Measurements from ENCODE around the gene RPS25. TPM values are rescaled to one million over a fixed set of nuclear protein-coding genes. Genes with fewer than 3 reads are reported as not detected.

RPS25 gene
- total and polyA plus RNA-seq, 7 donors = 1,350 to 3,409 (median 2,533) TPM

GRCh38 chr11:119048644-119049043 is 30.5 kb upstream of the RPS25 start:
- peaks cover 33 to 91% (median 64%) of the 10 kb centered on the region in 4 donors for H3K36me3 ChIP-seq
- WGBS, 2 donors = 95% methylated on average over 9 of the region's 9 CpGs

GRCh38 chr11:119047205-119047604 is 29.1 kb upstream of the RPS25 start:
- H3K36me3 ChIP-seq = peaks cover 26 to 77% (median 55%) of the 10 kb centered on the region in 4 donors
- H3K4me3 ChIP-seq = no peak overlapping the region
- TF ChIP-seq EP300 (IDR thresholded peaks at IDR 0.05) (no peak), POLR2A (IDR thresholded peaks at IDR 0.05) (no peak), POLR2AphosphoS5 (IDR thresholded peaks at IDR 0.05) (no peak), CTCF (IDR thresholded peaks at IDR 0.05) (no peak)
- no peak overlapping the region for H3K27ac ChIP-seq
- intact Hi-C loops (cut with DNase I) = no loop called here
- H3K4me1 ChIP-seq = no peaks in the 10 kb centered on the region
- no peaks in the 10 kb centered on the region for H3K9me3 ChIP-seq
- WGBS, 2 donors = 86% methylated on average over 6 of the region's 6 CpGs
- no peak for DNase-seq
- H3K27me3 ChIP-seq = no peaks in the 10 kb centered on the region

More at GRCh38 chr11:119048644-119049043, 30.5 kb upstream of the RPS25 start:
- Histone ChIP-seq H3K4me1 (no peaks in the 10 kb centered on the region), H3K27ac (no peak overlapping the region), H3K4me3 (no peak overlapping the region), H3K27me3 (no peaks in the 10 kb centered on the region), H3K9me3 (no peaks in the 10 kb centered on the region)
- TF ChIP-seq CTCF (IDR thresholded peaks at IDR 0.05) = no peak
- TF ChIP-seq EP300 (IDR thresholded peaks at IDR 0.05) = no peak
- no peak for TF ChIP-seq POLR2A (IDR thresholded peaks at IDR 0.05)
- TF ChIP-seq POLR2AphosphoS5 (IDR thresholded peaks at IDR 0.05) = no peak
- intact Hi-C loops (cut with DNase I) = no loop called here
- DNase-seq = no peak

GRCh38 chr11:119046489-119046888 is 28.3 kb upstream of the RPS25 start:
- 97% methylated on average over 6 of the region's 6 CpGs for WGBS, 2 donors
- Histone ChIP-seq H3K4me1 (no peaks in the 10 kb centered on the region), H3K27me3 (no peaks in the 10 kb centered on the region), H3K4me3 (no peak overlapping the region), H3K36me3 (peaks cover 24 to 70% (median 49%) of the 10 kb centered on the region in 4 donors), H3K9me3 (no peaks in the 10 kb centered on the region), H3K27ac (no peak overlapping the region)
- DNase-seq = no peak
- TF ChIP-seq POLR2A (IDR thresholded peaks at IDR 0.05) = no peak
- no peak for TF ChIP-seq EP300 (IDR thresholded peaks at IDR 0.05)
- no peak for TF ChIP-seq CTCF (IDR thresholded peaks at IDR 0.05)
- TF ChIP-seq POLR2AphosphoS5 (IDR thresholded peaks at IDR 0.05) = no peak
- intact Hi-C loops (cut with DNase I) = no loop called here

GRCh38 chr11:119044708-119045107 is 26.6 kb upstream of the RPS25 start:
- Histone ChIP-seq H3K4me3 (no peak overlapping the region), H3K4me1 (no peaks in the 10 kb centered on the region), H3K9me3 (no peaks in the 10 kb centered on the region), H3K27ac (no peak overlapping the region), H3K36me3 (peaks cover 18 to 52% (median 33%) of the 10 kb centered on the region in 4 donors), H3K27me3 (no peaks in the 10 kb centered on the region)
- DNase-seq = no peak
- intact Hi-C loops (cut with DNase I) = no loop called here
- 80 to 86% methylated on average over 6 of the region's 6 CpGs for WGBS, 2 donors
- TF ChIP-seq POLR2A (IDR thresholded peaks at IDR 0.05) = no peak
- no peak for TF ChIP-seq CTCF (IDR thresholded peaks at IDR 0.05)
- TF ChIP-seq EP300 (IDR thresholded peaks at IDR 0.05) = no peak
- no peak for TF ChIP-seq POLR2AphosphoS5 (IDR thresholded peaks at IDR 0.05)

- no peak overlapping the region for H3K4me3 ChIP-seq
- no peak for DNase-seq
- H3K4me1 ChIP-seq = no peaks in the 10 kb centered on the region
- H3K9me3 ChIP-seq = no peaks in the 10 kb centered on the region
- H3K27me3 ChIP-seq = no peaks in the 10 kb centered on the region
- peaks cover under 1 to 34% (median 17%) of the 10 kb centered on the region in 4 donors for H3K36me3 ChIP-seq
- 90 to 95% methylated on average over 9 of the region's 9 CpGs for WGBS, 2 donors
- TF ChIP-seq CTCF (IDR thresholded peaks at IDR 0.05) (no peak), EP300 (IDR thresholded peaks at IDR 0.05) (no peak), POLR2AphosphoS5 (IDR thresholded peaks at IDR 0.05) (no peak), POLR2A (IDR thresholded peaks at IDR 0.05) (no peak)
- H3K27ac ChIP-seq = no peak overlapping the region
- intact Hi-C loops (cut with DNase I) = no loop called here
These were observed 24.8 kb upstream of the RPS25 start for GRCh38 chr11:119042927-119043326.

All from sigmoid colon (tissue), 7 donors.